Inflammatory macrophage (primary cell): ENCODE data around the gene HMCN1.
A peak's percentile ranks its signal among the peaks of the same experiment; 100 is the strongest.

Experiments used
- DNase-seq, 2 donors: peaks; one replicate each; pipeline ENCODE4 v3.0.0-alpha.2; 2020 to 2022

Gene HMCN1

DNA sequence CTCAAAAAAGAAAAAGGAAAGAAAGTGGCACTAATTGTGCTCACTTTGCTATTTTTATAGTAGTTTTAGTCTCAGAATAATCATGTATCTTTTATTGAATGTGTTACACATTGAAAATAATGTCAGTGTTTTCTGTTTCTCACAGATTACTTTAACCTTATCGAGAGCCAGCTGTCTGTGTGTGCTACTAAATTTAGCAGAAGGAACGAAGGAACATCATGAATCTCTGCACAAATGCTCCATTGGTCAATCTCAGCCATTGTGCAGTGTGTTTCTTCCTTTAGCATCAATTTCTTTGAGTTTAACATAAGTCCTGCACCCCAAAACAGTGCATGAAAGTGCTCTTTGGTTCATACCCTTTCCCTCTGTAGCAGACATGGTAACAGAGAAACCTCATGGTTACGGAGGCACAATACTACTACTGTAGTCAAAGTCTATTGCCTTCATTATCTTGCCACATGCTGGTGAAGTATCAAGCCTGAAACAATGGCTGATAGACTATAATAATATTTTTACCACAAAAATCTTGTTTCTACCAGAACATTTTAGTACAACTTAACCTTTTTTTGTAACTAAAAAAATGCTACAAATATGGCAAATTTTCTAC, 310.0 kb downstream of the HMCN1 start:
- no peak for DNase-seq

DNA sequence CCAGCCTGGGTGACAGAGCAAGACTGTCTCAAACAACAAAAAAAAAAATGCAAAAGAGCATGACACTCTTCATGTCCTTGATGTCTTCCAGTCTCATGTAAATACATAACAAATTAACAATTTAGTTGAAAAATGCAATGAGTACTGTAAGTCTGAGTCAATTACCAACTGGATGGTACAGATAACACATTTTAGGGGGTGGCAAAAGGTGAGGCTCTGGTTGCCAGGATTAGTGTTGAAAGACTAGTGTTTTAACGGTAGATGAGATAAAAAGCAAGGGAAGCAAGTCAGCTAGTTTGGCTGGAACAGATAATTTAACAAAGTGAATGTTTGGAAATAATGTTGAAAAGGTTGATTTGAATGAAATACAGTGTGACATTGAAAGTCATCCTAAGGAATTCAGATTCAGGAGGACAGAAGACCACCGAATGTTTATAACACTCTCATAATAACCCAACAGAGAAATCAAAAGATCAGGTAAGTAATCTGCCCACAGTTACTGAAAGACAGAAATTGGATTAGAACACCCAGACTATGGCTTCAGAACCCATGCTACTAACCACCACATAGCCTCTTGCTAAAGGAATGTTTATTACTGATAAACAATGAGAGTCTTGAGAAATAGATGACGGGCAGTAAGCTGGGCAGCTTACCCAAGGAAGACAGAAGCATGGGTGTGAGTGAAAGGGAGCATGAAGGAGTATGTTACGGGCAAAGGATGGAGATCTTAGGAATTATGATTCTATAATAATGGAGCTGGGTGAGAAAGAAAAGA, 312.4 kb downstream of the HMCN1 start:
- no peak for DNase-seq

DNA sequence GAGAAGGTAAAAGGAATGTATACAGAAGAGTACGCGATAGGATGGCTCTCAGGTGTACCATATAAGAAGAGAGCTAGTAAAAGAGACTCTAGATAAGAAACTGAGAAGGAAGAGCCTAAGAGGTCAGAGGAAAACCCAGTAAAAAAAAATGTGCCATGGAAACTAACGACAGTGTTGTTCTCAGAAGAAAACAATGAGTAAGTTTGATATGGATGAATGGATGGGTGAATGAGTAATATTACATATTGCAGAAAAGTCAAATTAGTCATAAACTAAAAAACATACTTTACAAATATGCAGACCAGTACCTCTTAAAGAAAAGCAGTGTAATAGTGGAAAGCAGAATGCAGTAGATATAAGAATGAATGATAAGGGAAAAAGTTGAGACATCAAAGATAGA, 316.2 kb downstream of the HMCN1 start:
- no peak for DNase-seq

DNA sequence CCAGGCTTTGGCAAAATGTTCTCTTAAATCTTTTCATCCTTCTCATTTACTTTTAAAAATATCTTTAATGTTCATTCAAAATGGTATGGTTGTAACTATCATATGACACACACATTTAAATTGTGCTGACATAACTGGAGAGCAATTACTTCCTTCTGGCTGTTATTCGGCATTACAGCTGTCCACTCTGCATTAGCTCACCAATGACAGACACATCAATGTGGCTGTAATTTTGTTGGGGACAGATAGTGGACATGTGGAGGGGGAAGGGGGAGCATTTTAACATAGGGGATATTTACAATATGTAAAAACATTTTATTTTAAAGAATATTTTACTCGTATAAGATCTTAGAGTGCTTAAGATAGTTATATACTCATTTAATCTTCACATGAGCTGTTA, 319.8 kb downstream of the HMCN1 start:
- DNase-seq, result no peak

DNA sequence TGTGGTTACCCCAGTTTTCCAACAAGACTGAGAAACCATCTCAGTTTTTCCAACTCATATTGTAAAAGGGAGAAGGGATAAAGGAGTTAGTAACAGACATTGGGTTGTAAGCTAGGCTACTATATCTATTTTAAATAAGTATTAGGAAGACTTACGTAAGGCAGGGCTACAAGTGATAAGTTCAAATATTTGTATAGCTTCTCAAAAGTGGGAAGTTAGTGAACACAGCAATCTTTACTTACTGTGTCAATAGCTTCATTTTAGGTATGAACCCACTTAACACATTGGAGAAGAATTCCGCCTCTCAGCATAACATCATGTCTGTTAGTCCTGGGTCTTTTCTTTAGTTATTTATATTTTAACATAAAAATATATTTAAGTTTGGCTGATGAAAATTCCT, 320.7 kb downstream of the HMCN1 start:
- DNase-seq, result no peak

DNA sequence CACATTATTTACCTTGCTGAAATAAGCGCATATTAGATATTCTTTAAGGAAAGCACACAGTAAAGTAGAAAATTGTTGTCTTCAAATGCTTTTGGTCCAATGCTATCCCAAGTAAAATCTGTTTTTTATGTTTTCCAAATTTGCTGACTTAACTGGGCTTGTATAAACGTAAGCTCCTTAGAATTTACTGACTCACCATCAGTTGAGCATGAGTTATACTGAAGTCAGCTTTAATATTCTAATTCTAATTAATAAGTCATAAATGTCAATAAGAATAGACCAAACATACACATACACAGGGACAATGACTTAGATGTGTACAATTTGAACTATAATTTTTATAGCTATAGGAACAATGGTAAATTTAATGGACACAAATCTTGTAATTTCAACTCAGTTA, 321.7 kb downstream of the HMCN1 start:
- no peak for DNase-seq

DNA sequence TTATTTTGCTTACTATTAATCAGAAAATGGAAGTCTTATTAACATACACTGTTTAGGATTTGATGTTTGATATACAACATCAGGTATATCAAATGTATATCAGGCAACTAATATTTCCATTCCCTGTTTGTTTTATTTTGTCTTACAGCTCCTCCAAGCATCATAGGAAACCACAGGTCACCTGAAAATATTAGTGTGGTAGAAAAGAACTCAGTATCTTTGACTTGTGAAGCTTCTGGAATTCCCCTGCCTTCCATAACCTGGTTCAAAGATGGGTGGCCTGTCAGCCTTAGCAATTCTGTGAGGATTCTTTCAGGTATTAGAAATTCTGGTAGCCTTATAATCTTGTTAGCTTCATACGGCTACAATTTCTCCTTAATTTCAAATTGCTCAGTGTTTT, 322.9 kb downstream of the HMCN1 start:
- no peak for DNase-seq

DNA sequence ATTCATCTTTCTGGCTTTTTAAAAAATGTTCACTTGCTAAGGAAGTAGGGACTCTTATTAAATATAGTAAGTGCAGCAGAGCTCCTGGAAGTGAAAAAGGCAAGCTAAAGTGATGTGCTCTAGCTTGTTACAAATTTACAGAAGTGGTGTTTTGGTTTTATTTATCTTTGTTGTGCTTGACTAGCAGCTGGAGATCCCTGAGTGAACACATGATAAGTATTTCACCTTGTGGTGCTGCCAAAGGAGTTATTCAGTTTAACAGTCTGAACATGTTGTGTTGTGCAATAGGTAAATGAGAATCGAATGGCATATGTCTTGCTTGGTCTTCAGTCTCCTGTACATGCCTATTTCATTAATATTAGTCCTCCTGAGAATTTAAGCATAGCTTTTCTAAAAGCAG, 325.1 kb downstream of the HMCN1 start:
- DNase-seq, result no peak

DNA sequence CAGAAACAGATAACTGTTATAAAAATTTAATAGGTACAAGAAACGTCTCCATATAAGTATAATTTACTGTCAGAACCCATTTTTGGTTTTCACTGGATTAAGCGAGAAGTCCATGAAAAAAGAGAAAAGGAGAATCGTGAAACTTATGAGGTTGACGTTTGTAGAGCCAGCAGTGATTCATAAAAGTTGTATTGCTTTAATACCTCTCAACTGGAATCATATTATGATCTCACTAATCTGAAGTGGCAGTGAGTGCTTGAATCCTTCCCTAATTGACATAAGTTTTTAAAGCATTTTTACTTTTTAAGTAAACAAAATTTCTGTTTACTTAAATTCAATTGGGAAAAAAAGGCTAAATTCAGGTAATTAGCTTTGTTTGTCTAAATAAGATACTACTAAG, 325.6 kb downstream of the HMCN1 start:
- DNase-seq, result no peak

DNA sequence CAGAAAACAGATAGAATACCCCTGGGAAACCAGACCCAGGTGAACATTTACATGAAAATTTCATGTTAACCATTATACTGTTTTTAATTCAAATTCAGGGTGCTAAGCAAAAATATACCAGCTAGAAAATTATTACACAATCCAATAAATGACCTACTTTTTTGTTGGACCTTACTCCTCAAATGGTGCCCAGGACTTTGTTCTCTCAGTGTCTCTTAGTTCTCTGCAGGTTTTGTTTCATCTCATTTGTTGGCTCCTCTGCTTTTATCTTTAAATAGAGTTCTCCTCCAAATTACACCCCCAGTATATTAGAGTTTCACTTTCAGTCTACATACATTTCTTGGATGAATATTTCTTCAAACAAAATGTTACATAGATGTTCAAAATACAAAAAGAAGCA, 326.0 kb downstream of the HMCN1 start:
- DNase-seq, result no peak

DNA sequence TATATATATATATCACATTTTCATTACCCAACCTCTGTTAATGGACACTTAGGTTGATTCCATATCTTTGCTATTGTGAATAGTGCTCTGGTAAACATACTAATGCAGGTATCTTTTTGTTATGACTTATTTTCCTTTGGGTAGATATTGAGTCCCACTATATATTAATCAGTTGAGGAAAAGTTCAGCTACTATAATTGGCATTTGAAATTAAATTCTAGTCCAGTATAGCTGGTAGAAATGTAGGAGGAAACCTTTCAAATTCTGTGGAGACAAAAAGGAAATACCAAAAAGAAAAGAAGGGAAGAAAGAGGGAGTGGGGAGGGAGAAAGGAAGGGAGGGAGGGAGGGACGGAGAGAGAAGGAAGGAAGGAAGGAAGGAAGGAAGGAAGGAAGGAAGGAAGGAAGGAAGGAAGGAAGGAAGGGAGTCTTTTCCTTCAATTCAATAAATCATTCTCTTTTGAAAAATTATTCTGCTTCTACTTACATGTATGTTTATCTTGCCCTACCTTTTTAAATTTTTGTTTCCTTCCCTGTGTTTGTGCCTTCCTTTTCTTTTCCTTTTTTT, 329.0 kb downstream of the HMCN1 start:
- DNase-seq, result no peak

DNA sequence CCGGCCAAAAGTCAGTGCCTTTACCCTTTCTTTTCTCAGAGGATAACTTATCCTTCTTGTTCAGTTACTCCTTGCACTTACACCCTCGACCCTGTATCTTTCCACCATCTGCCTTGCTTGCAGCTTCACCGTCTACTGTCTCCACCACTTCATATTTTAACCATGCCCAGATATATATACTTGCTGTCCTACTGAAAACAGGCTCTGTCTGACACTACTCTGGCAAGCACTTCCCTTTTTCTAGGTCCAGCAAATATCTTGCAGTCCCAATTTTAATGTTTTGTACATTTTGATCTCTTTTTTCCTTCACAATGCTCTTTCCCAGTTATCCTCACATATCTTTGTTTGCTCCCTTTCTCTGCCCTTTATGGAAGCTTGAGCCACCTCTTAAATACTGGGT, 332.2 kb downstream of the HMCN1 start:
- no peak for DNase-seq

DNA sequence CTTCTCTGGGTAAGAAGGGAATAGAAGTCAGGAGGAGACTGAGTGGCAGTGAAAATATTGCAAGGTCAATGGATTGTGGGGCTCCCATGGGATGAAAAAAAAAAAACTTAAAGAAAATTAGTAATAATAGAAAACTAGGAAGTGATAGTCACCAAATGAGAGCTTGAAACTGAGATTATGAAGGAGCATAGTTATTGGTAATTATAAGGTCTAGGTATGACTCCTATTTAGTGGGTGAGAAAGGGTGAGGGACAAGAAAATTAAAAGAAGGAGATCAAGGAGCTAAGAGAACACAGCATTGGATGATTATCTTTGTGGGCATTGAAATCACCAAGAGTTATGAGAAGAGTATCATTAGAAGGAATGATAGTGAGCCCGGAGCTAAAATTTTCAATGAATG, 339.5 kb downstream of the HMCN1 start:
- DNase-seq, result no peak

DNA sequence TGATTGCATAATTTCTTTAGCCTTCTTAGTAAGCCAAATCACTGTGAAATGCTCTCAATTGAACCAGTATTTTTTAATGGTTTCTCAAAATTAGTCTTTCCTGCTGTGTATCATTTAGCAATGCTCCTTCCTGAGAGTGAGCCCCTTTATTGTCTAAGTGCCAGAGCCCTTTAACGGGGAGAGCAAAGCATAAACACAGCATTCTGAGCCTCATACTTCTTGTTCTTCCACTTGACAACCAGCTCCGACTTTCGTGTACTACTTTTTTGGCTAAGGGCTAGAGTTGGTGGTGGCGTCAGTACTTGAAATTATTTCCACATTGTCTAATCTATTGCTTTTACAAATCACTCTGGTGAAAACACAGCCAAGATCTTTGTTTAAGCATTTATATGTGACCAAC, 341.8 kb downstream of the HMCN1 start:
- no peak for DNase-seq

DNA sequence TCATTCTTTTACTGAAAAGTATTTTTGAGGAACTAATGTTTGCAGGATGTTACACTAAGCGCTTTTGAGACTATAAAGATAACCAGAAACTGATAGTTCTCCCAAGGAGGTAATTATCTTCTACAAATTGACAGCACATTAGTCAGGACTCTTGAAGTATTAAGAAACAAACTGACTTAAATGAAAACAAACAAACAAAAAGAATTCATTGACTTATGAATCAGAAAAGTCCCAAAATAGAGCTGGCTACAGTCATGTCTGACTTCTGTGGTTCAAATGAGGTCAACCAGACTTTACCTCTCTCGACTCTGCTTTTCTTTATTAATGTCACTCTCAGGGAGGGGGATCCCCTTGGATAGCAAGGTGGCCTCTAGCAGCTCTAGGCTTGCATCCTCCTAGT, 344.1 kb downstream of the HMCN1 start:
- DNase-seq, result no peak

DNA sequence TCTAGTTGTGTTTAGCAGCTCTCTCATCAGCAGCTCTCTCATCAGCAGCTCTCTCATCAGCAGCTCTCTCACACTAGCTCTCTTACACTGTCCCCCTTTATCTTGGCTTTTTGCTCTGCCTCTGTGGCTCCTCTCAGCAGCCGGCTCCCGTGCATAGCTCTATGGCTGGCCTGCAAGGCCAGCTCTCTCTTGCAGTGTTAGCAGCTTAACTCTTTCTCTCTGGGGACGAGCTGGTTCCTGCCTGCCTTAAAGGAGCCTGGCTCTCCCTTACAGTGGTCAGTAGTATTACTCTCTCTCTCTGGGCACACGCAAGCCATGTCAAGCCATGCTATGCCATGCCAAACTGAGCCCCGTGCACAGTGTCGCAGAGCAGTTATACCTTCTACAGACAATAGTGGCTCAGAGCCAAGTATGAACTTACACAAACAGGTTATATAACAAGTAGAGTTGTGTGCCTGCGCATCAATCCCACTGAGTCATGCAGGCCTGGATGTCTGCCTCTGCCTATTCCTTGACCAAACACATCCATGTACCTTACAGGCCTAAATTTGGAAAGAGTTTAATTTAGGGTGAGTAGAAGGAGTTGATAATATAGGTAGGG, 345.0 kb downstream of the HMCN1 start:
- no peak for DNase-seq

DNA sequence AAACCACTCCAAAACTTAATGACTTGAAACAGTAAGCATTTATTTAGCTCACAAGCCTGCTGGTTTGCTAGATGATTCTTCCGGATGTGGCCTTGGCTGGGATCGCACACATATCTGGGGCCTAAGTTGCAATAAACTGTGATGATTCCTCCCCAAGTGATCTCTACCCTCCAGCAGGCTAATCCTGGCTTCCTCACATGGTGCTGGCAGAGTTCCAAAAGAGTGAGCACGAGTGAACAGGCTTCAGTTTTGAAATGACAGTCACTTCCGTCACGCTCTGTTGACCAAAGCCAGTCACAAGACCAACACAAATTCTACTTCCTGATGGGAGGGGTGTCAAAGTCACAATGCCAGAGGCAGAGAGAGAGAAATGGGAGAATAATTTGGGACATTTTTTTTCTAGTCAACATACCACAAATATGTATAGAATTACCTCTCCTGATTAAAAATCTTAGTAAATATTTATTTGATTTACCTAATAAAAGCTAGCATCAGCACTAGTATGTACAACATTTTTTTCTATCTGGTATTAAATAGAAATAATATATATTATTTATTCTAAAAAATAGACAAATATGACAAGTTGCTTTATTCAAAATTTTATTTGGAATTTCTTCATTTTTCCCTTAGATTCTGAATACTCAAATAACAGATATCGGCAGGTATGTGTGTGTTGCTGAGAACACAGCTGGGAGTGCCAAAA, 348.2 kb downstream of the HMCN1 start:
- DNase-seq, result peak; percentile 90 to 95

DNA sequence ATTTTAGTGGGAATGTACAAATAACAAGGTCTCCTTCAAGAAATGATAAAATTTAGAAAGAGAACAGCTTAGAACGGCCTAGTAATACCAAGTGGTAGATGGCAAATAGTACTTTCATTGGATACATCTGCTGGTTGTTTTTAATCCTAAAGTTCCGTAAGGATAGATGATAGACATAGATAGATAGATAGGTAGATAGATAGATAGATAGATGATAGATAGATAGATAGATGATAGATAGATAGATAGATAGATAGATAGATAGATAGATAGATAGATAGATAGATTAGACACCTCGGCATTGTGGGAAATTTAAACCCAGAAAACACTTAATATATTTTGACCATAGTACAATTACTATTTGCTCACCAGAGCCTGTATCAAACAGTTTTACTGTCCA, 352.4 kb downstream of the HMCN1 start:
- DNase-seq, result no peak

DNA sequence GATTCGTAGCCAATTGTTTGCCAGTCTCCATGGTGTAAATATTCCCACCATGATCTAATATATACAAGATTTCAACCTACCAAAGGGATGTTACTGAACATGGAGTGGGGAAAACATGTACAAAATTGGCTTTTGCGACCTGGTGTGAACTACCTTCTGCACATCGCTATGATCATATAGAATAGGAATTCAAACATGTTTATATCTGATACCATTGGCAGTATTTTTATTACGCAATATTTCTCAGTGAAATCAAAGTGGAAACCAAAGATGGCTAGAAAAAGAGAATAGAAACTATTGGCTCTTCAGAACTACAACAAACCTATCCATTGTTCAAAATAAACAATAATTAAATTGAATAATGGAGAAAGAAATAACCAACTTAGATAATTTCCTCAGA, 355.7 kb downstream of the HMCN1 start:
- no peak for DNase-seq

DNA sequence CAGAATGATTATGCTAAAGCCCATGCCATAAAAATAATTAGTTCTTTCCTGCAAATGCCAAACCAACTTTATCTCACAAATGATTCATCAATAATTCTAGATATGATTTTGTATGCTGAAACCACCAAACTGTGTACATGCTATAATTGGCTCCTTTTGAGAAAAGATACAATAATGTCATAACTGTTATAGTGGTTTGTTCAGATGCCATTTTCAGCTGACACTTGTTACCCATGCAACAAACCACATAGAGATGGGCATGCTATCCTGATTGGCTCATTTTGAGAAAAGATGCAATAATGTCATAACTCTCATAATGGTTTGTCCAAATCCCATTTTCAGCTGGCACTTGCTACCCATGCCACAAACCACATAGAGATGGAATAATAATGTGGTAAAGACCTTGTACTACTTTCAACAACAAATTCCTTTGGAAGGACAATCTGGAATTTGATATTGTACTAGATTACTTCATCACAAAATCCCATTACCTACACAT, 357.1 kb downstream of the HMCN1 start:
- DNase-seq, result no peak

DNA sequence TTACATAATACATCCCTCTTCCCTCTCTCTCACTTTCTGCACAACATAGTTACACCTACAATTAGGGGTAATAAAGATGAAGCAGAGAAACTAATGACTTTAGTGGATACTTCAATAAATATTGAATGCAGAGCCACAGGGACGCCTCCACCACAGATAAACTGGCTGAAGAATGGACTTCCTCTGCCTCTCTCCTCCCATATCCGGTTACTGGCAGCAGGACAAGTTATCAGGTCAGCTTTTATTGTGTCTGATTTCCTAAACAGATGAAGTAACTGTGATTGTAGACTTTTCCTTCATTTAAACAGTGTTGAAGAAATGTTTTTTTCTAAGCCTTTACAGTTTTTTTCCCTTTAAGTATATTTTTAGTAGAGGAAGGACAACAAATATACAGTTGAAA, 359.2 kb downstream of the HMCN1 start:
- DNase-seq, result no peak

DNA sequence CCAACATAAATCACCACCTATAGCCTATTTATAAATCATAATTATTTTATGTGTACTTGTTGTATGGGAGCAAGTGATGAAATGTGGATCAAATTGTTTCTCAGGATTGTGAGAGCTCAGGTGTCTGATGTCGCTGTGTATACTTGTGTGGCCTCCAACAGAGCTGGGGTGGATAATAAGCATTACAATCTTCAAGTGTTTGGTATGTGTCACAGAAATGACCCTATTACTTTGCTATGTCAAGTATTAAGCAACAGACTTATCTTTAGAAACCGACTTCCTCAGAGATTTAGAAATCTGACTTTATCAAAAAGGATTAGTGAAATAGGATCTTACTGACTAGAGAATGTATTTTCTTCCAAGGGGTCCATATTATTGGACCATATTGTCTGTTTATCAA, 360.0 kb downstream of the HMCN1 start:
- no peak for DNase-seq
